ENCODE data around the gene ASRGL1. TPM values are rescaled to one million over a fixed set of nuclear protein-coding genes. Genes with fewer than 3 reads are reported as not detected.

ASRGL1 gene
- total and polyA plus RNA-seq, 7 donors = 4.8 to 35.2 (median 22.0) TPM

- intact Hi-C loops (cut with DNase I) = loop anchor here (2.0 to 10.0 kb wide), 3 partner anchors 29 to 491 kb away; partner anchors contain the start of gene SLC3A2
- WGBS, 2 donors = 67 to 78% methylated on average over 5 of the region's 5 CpGs
- TF ChIP-seq POLR2A (IDR thresholded peaks at IDR 0.05) (no peak), POLR2AphosphoS5 (IDR thresholded peaks at IDR 0.05) (no peak), EP300 (IDR thresholded peaks at IDR 0.05) (no peak), CTCF (IDR thresholded peaks at IDR 0.05) (no peak)
- H3K4me3 ChIP-seq = no peak overlapping the region
- no peaks in the 10 kb centered on the region for H3K27me3 ChIP-seq
- DNase-seq = no peak
- H3K4me1 ChIP-seq = peaks cover 0 to 43% (median 37%) of the 10 kb centered on the region in 4 donors
- H3K9me3 ChIP-seq = no peaks in the 10 kb centered on the region
- no peak overlapping the region for H3K27ac ChIP-seq
- H3K36me3 ChIP-seq = no peaks in the 10 kb centered on the region
Observed at GRCh38 chr11:62393735-62394134, 56.5 kb downstream of the ASRGL1 start.

- Histone ChIP-seq H3K36me3 (no peaks in the 10 kb centered on the region), H3K27ac (peak overlapping the region; percentile 82 to 95 (median 86)), H3K4me3 (peak overlapping the region in 3 of 4 donors; percentile 29 to 41 (median 40)), H3K27me3 (no peaks in the 10 kb centered on the region), H3K4me1 (peaks cover 0 to 56% (median 49%) of the 10 kb centered on the region in 4 donors), H3K9me3 (no peaks in the 10 kb centered on the region)
- peak in 3 of 4 donors; percentile 30 to 44 (median 41) for TF ChIP-seq POLR2AphosphoS5 (IDR thresholded peaks at IDR 0.05)
- no peak for TF ChIP-seq EP300 (IDR thresholded peaks at IDR 0.05)
- peak; percentile 50 to 75 (median 68) for TF ChIP-seq CTCF (IDR thresholded peaks at IDR 0.05)
- no peak for TF ChIP-seq POLR2A (IDR thresholded peaks at IDR 0.05)
- intact Hi-C loops (cut with DNase I) = loop anchor here (1.0 to 10.0 kb wide), 4 partner anchors 28 to 490 kb away; partner anchors contain the start of gene SLC3A2
- DNase-seq = peak; percentile 94
- 29 to 32% methylated on average over 14 of the region's 14 CpGs for WGBS, 2 donors
Observed at GRCh38 chr11:62394825-62395538, 57.7 kb downstream of the ASRGL1 start.

- Histone ChIP-seq H3K36me3 (no peaks in the 10 kb centered on the region), H3K27me3 (no peaks in the 10 kb centered on the region), H3K4me3 (no peak overlapping the region), H3K4me1 (peaks cover 0 to 66% (median 59%) of the 10 kb centered on the region in 4 donors), H3K27ac (peak overlapping the region; percentile 29 to 95 (median 86)), H3K9me3 (no peaks in the 10 kb centered on the region)
- intact Hi-C loops (cut with DNase I) = loop anchor here (1.0 to 10.0 kb wide), 4 partner anchors 27 to 489 kb away; partner anchors contain the start of gene SLC3A2
- 63 to 80% methylated on average over 10 of the region's 10 CpGs for WGBS, 2 donors
- DNase-seq = no peak
- TF ChIP-seq CTCF (IDR thresholded peaks at IDR 0.05) = no peak
- TF ChIP-seq POLR2AphosphoS5 (IDR thresholded peaks at IDR 0.05) = no peak
- no peak for TF ChIP-seq POLR2A (IDR thresholded peaks at IDR 0.05)
- TF ChIP-seq EP300 (IDR thresholded peaks at IDR 0.05) = no peak
Observed at GRCh38 chr11:62395885-62396551, 58.8 kb downstream of the ASRGL1 start.

GRCh38 chr11:62398011-62398994 lies 61.1 kb downstream of the ASRGL1 start:
- 59 to 70% methylated on average over 22 of the region's 22 CpGs for WGBS, 2 donors
- Histone ChIP-seq H3K4me3 (no peak overlapping the region), H3K27ac (peak overlapping the region; percentile 81 to 95 (median 86)), H3K9me3 (no peaks in the 10 kb centered on the region), H3K27me3 (no peaks in the 10 kb centered on the region), H3K36me3 (no peaks in the 10 kb centered on the region), H3K4me1 (peaks cover 0 to 89% (median 82%) of the 10 kb centered on the region in 4 donors)
- DNase-seq = peak; percentile 76
- peak in 2 of 4 donors; percentile 12 to 45 for TF ChIP-seq POLR2AphosphoS5 (IDR thresholded peaks at IDR 0.05)
- TF ChIP-seq EP300 (IDR thresholded peaks at IDR 0.05) = no peak
- no peak for TF ChIP-seq CTCF (IDR thresholded peaks at IDR 0.05)
- intact Hi-C loops (cut with DNase I) = loop anchor here (10.0 kb wide), 1 partner anchor 486 kb away; the partner anchor contains the start of gene SLC3A2
